ENCODE data around the gene XG. TPM values are rescaled to one million over a fixed set of nuclear protein-coding genes. Genes with fewer than 3 reads are reported as not detected.

Gene XG
- total and polyA plus RNA-seq, 9 of the 15 experiments (the other 6 are each of a cell fraction or from before 2014, with no cell fraction given): 0.03 to 0.12 TPM; not detected in 7

- TF ChIP-seq, protein P1, sequence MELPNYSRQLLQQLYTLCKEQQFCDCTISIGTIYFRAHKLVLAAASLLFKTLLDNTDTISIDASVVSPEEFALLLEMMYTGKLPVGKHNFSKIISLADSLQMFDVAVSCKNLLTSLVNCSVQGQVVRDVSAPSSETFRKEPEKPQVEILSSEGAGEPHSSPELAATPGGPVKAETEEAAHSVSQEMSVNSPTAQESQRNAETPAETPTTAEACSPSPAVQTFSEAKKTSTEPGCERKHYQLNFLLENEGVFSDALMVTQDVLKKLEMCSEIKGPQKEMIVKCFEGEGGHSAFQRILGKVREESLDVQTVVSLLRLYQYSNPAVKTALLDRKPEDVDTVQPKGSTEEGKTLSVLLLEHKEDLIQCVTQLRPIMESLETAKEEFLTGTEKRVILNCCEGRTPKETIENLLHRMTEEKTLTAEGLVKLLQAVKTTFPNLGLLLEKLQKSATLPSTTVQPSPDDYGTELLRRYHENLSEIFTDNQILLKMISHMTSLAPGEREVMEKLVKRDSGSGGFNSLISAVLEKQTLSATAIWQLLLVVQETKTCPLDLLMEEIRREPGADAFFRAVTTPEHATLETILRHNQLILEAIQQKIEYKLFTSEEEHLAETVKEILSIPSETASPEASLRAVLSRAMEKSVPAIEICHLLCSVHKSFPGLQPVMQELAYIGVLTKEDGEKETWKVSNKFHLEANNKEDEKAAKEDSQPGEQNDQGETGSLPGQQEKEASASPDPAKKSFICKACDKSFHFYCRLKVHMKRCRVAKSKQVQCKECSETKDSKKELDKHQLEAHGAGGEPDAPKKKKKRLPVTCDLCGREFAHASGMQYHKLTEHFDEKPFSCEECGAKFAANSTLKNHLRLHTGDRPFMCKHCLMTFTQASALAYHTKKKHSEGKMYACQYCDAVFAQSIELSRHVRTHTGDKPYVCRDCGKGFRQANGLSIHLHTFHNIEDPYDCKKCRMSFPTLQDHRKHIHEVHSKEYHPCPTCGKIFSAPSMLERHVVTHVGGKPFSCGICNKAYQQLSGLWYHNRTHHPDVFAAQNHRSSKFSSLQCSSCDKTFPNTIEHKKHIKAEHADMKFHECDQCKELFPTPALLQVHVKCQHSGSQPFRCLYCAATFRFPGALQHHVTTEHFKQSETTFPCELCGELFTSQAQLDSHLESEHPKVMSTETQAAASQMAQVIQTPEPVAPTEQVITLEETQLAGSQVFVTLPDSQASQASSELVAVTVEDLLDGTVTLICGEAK (IDR thresholded peaks at IDR 0.05): peak; percentile 86
- TF ChIP-seq, protein P1 (CRISPR knock-in tag; IDR thresholded peaks at IDR 0.05): peak; percentile 75
These were observed 103.9 kb downstream of the XG start (continued) for GRCh38 chrX:2855761-2856160.
